Sigmoid colon (tissue), 7 donors: ENCODE results near the gene RNF13. TPM values are rescaled to one million over a fixed set of nuclear protein-coding genes. Genes with fewer than 3 reads are reported as not detected.

Experiments
- DNase-seq: peaks from one replicate; pipeline ENCODE4 v3.0.0-alpha.2; 2019
- H3K27ac ChIP-seq, 4 donors: fragments of 200-600 bp; sonication (generic); one replicate each; pipeline ENCODE4 v1.5.1; 2016 to 2019; ENCODE audit warnings: mild to moderate bottlenecking in 1 of 4
- H3K27me3 ChIP-seq, 3 donors: fragments of 200-600 bp; sonication (generic); one replicate each; pipeline ENCODE4 v1.5.1; 2019; ENCODE audit warnings: mild to moderate bottlenecking in 1 of 3
- H3K36me3 ChIP-seq, 4 donors: fragments of 200-600 bp; sonication (generic); one replicate each; pipeline ENCODE4 v1.5.1; 2016 to 2019
- H3K4me1 ChIP-seq, 4 donors: fragments of 200-600 bp; sonication (generic); one replicate each; pipeline ENCODE4 v1.5.1; 2017 to 2019
- H3K4me3 ChIP-seq, 4 donors: fragments of 200-600 bp; sonication (generic); one replicate each; pipeline ENCODE4 v1.5.1; 2017 to 2019; ENCODE audit warnings: mild to moderate bottlenecking in 2 of 4, moderate library complexity in 1 of 4
- H3K9me3 ChIP-seq, 4 donors: fragments of 200-600 bp in 3 of 4; sonication (generic) in 3 of 4; one replicate each; pipeline versions ENCODE4 v1.5.1 to v1.6.1; 2013 to 2019
- CTCF ChIP-seq, 4 experiments: fragments of 450-650 bp in 3 of 4; fragments of 200-600 bp in 1 of 4; IDR thresholded peaks; one replicate each; pipeline ENCODE4 v1.5.1; 2016 to 2019; ENCODE audit warnings: antibody characterized with exemption in 4 of 4, mild to moderate bottlenecking in 3 of 4, moderate library complexity in 2 of 4
- EP300 ChIP-seq, 4 donors: sonication (generic); formaldehyde crosslinking; IDR thresholded peaks; one replicate each; pipeline ENCODE4 v1.6.1; 2017; ENCODE audit warnings: antibody characterized with exemption in 4 of 4
- POLR2A ChIP-seq, 2 donors: fragments of 450-650 bp; IDR thresholded peaks; one replicate each; pipeline ENCODE4 v1.6.1; 2016; ENCODE audit warnings: antibody characterized with exemption in 2 of 2, mild to moderate bottlenecking in 2 of 2, moderate library complexity in 2 of 2
- POLR2AphosphoS5 ChIP-seq, 4 donors: sonication (generic); formaldehyde crosslinking; IDR thresholded peaks; one replicate each; pipeline ENCODE4 v1.6.1; 2017; ENCODE audit warnings: antibody characterized with exemption in 4 of 4
- WGBS, 2 donors: extraction: QIAGEN DNeasy Blood & Tissue Kit; methylation state at CpG; one replicate each; pipeline ENCODE4 v1.1.7; 2013; 5-methylcytosine and 5-hydroxymethylcytosine counted together
- intact Hi-C: fragments of 100-400 bp; cut with DNase I; formaldehyde crosslinking; loops from one replicate; pipeline ENCODE4 v1.15.1; 2023
- polyA plus RNA-seq, 3 donors: library from polyadenylated mRNA; stranded (reverse); fragments of 200-250 nt; gene quantifications; one replicate each; pipeline ENCODE4 v1.2.3, GENCODE V29; 2013
- total RNA-seq, 4 donors: library from RNA; depleted of rRNA; stranded (reverse); fragments of >200 nt; gene quantifications; one replicate each; pipeline ENCODE4 v1.1.0, GENCODE V29; 2016
- donor health status: healthy with polysubstance abuse.
- donor health status: Bipolar disorder and iron deficiency.
- donor health status: healthy.

RNF13 gene
- total and polyA plus RNA-seq, 7 donors: 15.6 to 110 (median 78.3) TPM

DNA sequence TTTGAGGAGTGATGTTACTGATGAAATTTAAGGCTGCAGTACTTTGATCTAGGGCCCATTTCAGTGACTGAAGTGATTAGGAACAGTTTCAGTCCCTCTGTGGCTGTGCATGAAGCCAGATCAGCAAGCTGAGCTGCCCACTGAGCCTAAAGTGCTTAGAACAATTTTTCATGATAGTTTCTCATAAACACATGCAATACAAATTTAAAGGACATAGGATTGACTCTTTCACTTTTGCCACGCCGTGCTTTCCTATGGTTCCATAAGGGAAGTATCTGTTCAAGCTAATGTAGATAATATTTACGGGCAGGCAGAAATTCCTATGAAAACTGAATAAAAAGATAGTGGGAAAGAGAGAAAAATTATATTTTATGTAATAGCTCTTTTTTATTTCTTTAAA lies 31.3 kb upstream of the RNF13 start:
- WGBS, 2 donors: 92 to 93% methylated on average over 3 of the region's 3 CpGs
- H3K4me3 ChIP-seq: no peak overlapping the region
- peaks cover 0 to 8% (median 0%) of the 10 kb centered on the region in 4 donors for H3K4me1 ChIP-seq
- intact Hi-C loops: no loop called here
- no peaks in the 10 kb centered on the region for H3K27me3 ChIP-seq
- TF ChIP-seq EP300 (IDR thresholded peaks at IDR 0.05) (no peak), CTCF (IDR thresholded peaks at IDR 0.05) (no peak), POLR2AphosphoS5 (IDR thresholded peaks at IDR 0.05) (no peak), POLR2A (IDR thresholded peaks at IDR 0.05) (no peak)
- no peaks in the 10 kb centered on the region for H3K36me3 ChIP-seq
- no peaks in the 10 kb centered on the region for H3K9me3 ChIP-seq
- peak overlapping the region in 1 of 4 donors; percentile 15 for H3K27ac ChIP-seq
- DNase-seq: no peak

DNA sequence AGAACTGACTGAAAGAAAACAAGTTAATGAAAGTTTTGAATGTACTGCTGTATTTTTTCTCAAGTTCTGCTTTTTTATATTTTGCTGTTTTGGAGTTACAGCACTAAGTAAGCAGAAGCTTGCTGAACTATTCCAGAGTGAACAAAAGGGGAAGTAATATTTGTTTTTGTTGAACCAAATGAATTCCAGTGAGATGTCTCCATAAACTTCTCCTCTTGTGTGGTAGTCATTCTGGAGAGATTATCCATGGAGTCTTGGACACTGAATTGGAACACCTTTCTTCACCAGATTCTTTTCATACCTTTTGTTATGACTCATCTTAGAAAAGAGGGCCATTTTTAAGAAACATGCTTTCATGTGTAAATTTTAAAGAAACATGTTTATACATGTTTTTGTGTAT lies 29.4 kb upstream of the RNF13 start:
- Histone ChIP-seq H3K4me1 (peaks cover 0 to 8% (median 0%) of the 10 kb centered on the region in 4 donors), H3K27ac (peak overlapping the region in 1 of 4 donors; percentile 22), H3K27me3 (no peaks in the 10 kb centered on the region), H3K4me3 (no peak overlapping the region), H3K9me3 (no peaks in the 10 kb centered on the region), H3K36me3 (no peaks in the 10 kb centered on the region)
- intact Hi-C loops: no loop called here
- TF ChIP-seq EP300 (IDR thresholded peaks at IDR 0.05) (no peak), CTCF (IDR thresholded peaks at IDR 0.05) (no peak), POLR2AphosphoS5 (IDR thresholded peaks at IDR 0.05) (no peak), POLR2A (IDR thresholded peaks at IDR 0.05) (no peak)
- no peak for DNase-seq

- H3K27me3 ChIP-seq: no peaks in the 10 kb centered on the region
- no peak overlapping the region for H3K4me3 ChIP-seq
- H3K9me3 ChIP-seq: no peaks in the 10 kb centered on the region
- peaks cover 0 to 8% (median 0%) of the 10 kb centered on the region in 4 donors for H3K4me1 ChIP-seq
- peak overlapping the region in 1 of 4 donors; percentile 22 for H3K27ac ChIP-seq
- WGBS, 2 donors: 89 to 92% methylated on average over 5 of the region's 5 CpGs
- TF ChIP-seq POLR2A (IDR thresholded peaks at IDR 0.05) (no peak), CTCF (IDR thresholded peaks at IDR 0.05) (no peak), POLR2AphosphoS5 (IDR thresholded peaks at IDR 0.05) (no peak)
- intact Hi-C loops: no loop called here
- no peak for DNase-seq
- no peaks in the 10 kb centered on the region for H3K36me3 ChIP-seq
Measured at GRCh38 chr3:149784064-149784704, 28.8 kb upstream of the RNF13 start.

DNA sequence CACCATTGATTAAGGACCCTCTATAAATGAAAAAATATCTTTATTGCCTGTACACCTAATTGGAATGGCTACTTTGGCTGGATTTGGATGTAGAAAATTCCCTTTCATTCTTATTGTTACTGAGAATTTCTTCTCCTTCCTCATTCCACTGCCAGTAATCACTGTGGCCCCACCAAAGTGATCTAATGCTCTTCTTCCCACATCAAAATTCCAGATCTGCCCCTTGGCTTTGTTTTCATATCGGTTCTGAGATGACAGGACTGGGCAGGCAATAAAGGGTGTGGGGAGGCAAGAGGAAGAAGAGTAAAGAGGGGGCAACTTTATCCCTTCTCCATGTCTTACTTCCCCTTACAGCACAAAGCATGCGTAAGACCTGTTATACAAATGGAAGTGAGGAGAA lies 22.7 kb upstream of the RNF13 start:
- no peaks in the 10 kb centered on the region for H3K36me3 ChIP-seq
- H3K4me1 ChIP-seq: no peaks in the 10 kb centered on the region
- intact Hi-C loops: no loop called here
- no peak overlapping the region for H3K27ac ChIP-seq
- no peak for DNase-seq
- no peak for TF ChIP-seq EP300 (IDR thresholded peaks at IDR 0.05)
- no peak for TF ChIP-seq POLR2A (IDR thresholded peaks at IDR 0.05)
- TF ChIP-seq CTCF (IDR thresholded peaks at IDR 0.05): no peak
- WGBS, 2 donors: 74 to 75% methylated on average over 2 of the region's 2 CpGs
- no peaks in the 10 kb centered on the region for H3K9me3 ChIP-seq
- no peak overlapping the region for H3K4me3 ChIP-seq
- no peaks in the 10 kb centered on the region for H3K27me3 ChIP-seq

- WGBS, 2 donors: 65 to 80% methylated on average over 3 of the region's 3 CpGs
- TF ChIP-seq POLR2A (IDR thresholded peaks at IDR 0.05): no peak
- no peak for TF ChIP-seq POLR2AphosphoS5 (IDR thresholded peaks at IDR 0.05)
- no peak for TF ChIP-seq EP300 (IDR thresholded peaks at IDR 0.05)
- no peak for TF ChIP-seq CTCF (IDR thresholded peaks at IDR 0.05)
- DNase-seq: no peak
- H3K4me1 ChIP-seq: no peaks in the 10 kb centered on the region
- intact Hi-C loops: no loop called here
- H3K27ac ChIP-seq: no peak overlapping the region
- H3K27me3 ChIP-seq: no peaks in the 10 kb centered on the region
- no peaks in the 10 kb centered on the region for H3K9me3 ChIP-seq
- no peak overlapping the region for H3K4me3 ChIP-seq
- H3K36me3 ChIP-seq: no peaks in the 10 kb centered on the region
Measured at GRCh38 chr3:149790698-149791097, 22.3 kb upstream of the RNF13 start.
